Lung (tissue), 12 donors: ENCODE measurements around the gene NXN. TPM values are rescaled to one million over a fixed set of nuclear protein-coding genes. Genes with fewer than 3 reads are reported as not detected.

Source experiments
- ATAC-seq: fragments of 200-7000 bp; cut with Tn5 transposase; one replicate; pipeline ENCODE4 v1.9.1; 2020; ENCODE audit warnings: moderate number of reproducible peaks; ENCODE audit not compliant: insufficient read depth, low FRiP score
- DNase-seq, 3 donors: peaks; one replicate each; pipeline ENCODE4 v3.0.0-alpha.2; 2013 to 2017
- H3K27ac ChIP-seq, 2 donors: one replicate each; pipeline ENCODE4 v1.5.1; 2013; ENCODE audit warnings: mild to moderate bottlenecking in 2 of 2, moderate library complexity in 2 of 2, control low read depth in 1 of 2, inconsistent platforms in 1 of 2, low read depth in 1 of 2, low read length in 1 of 2
- H3K27me3 ChIP-seq, 3 donors: one replicate each; pipeline ENCODE4 v1.5.1; 2013; ENCODE audit warnings: low read length in 2 of 3; ENCODE audit not compliant: control insufficient read depth in 3 of 3, insufficient read depth in 3 of 3
- H3K36me3 ChIP-seq, 4 donors: one replicate each; pipeline ENCODE4 v1.5.1; 2013; ENCODE audit warnings: low read length in 4 of 4, mild to moderate bottlenecking in 1 of 4, moderate library complexity in 1 of 4; ENCODE audit not compliant: control insufficient read depth in 4 of 4, insufficient read depth in 4 of 4
- H3K4me1 ChIP-seq, 5 donors: one replicate each; pipeline ENCODE4 v1.5.1; 2013; ENCODE audit warnings: low read length in 5 of 5, mild to moderate bottlenecking in 2 of 5, moderate library complexity in 1 of 5; ENCODE audit not compliant: control insufficient read depth in 5 of 5, insufficient read depth in 5 of 5
- H3K4me3 ChIP-seq: one replicate; pipeline ENCODE4 v1.5.1; 2013; ENCODE audit warnings: mild to moderate bottlenecking, control low read depth, moderate library complexity
- H3K9ac ChIP-seq, 2 donors: one replicate each; pipeline ENCODE4 v1.5.1; 2013; ENCODE audit warnings: low read length in 2 of 2, control low read depth in 1 of 2; ENCODE audit not compliant: insufficient read depth in 1 of 2
- H3K9me3 ChIP-seq, 4 donors: one replicate each; pipeline ENCODE4 v1.5.1; 2013; ENCODE audit warnings: low read length in 3 of 4, mild to moderate bottlenecking in 1 of 4, moderate library complexity in 1 of 4; ENCODE audit not compliant: control insufficient read depth in 4 of 4, insufficient read depth in 3 of 4
- CTCF ChIP-seq: IDR thresholded peaks from 2 replicates; pipeline ENCODE4 v1.5.1; 2012; ENCODE audit warnings: mild to moderate bottlenecking; ENCODE audit errors: control extremely low read depth, extremely low read depth
- WGBS, 2 donors: extraction: QIAGEN DNeasy Blood & Tissue Kit; methylation state at CpG; one replicate each; pipeline ENCODE4 v1.1.7; 2013; 5-methylcytosine and 5-hydroxymethylcytosine counted together
- polyA plus RNA-seq, 2 donors: library from polyadenylated mRNA; stranded (reverse); fragments of 200-250 nt; gene quantifications; one replicate each; pipeline ENCODE4 v1.2.1, GENCODE V29; 2013
- total RNA-seq, 2 donors: library from RNA; depleted of rRNA in 1 of 2; stranded (reverse); fragments of >200 nt in 1 of 2; gene quantifications; one replicate each; pipeline ENCODE4 v1.2.1, GENCODE V29; 2014 to 2021
- donor health status: control.
- donor health status: control.
- donor health status: Bipolar disorder and iron deficiency.
- donor health status: healthy.
- donor health status: DM: yes; HTN: yes; CAD: no.

NXN gene
- total and polyA plus RNA-seq, 4 donors, result 17.6 to 57.7 (median 39.9) TPM

GRCh38 chr17:851924-852323 lies 127.7 kb downstream of the NXN start:
- no peak for TF ChIP-seq CTCF
- peaks cover 0 to 2% (median 0%) of the 10 kb centered on the region in 4 donors for H3K36me3 ChIP-seq
- no peaks in the 10 kb centered on the region for H3K9me3 ChIP-seq
- H3K27me3 ChIP-seq, result no peaks in the 10 kb centered on the region
- no peak overlapping the region for H3K9ac ChIP-seq
- WGBS, 2 donors, result 81 to 86% methylated on average over 13 of the region's 13 CpGs
- ATAC-seq, result no peak
- H3K4me1 ChIP-seq, result peaks cover 0 to 29% (median 5%) of the 10 kb centered on the region in 5 donors
- H3K4me3 ChIP-seq, result no peak overlapping the region
- peak overlapping the region in 1 of 2 donors; percentile 49 for H3K27ac ChIP-seq
- DNase-seq, result no peak

GRCh38 chr17:850851-851763 lies 128.5 kb downstream of the NXN start:
- Histone ChIP-seq H3K9ac (peak overlapping the region in 1 of 2 donors; percentile 49), H3K27ac (peak overlapping the region; percentile 17 to 54)

GRCh38 chr17:850086-850850 lies 129.3 kb downstream of the NXN start:
- peaks cover 0 to 36% (median 9%) of the 10 kb centered on the region in 5 donors for H3K4me1 ChIP-seq
- H3K4me3 ChIP-seq, result no peak overlapping the region
- no peak for TF ChIP-seq CTCF
- no peak overlapping the region for H3K27ac ChIP-seq
- no peaks in the 10 kb centered on the region for H3K9me3 ChIP-seq
- no peaks in the 10 kb centered on the region for H3K27me3 ChIP-seq
- peaks cover 0 to 2% (median 0%) of the 10 kb centered on the region in 4 donors for H3K36me3 ChIP-seq
- H3K9ac ChIP-seq, result no peak overlapping the region
- 82 to 84% methylated on average over 25 of the region's 25 CpGs for WGBS, 2 donors
- ATAC-seq (no peak), DNase-seq (no peak)

More at GRCh38 chr17:850851-851763, 128.5 kb downstream of the NXN start:
- H3K9me3 ChIP-seq, result no peaks in the 10 kb centered on the region
- no peaks in the 10 kb centered on the region for H3K27me3 ChIP-seq
- WGBS, 2 donors, result 73 to 75% methylated on average over 30 of the region's 30 CpGs
- H3K36me3 ChIP-seq, result peaks cover 0 to 2% (median 0%) of the 10 kb centered on the region in 4 donors
- H3K4me1 ChIP-seq, result peaks cover 0 to 36% (median 9%) of the 10 kb centered on the region in 5 donors
- ATAC-seq, result no peak
- peak in 1 of 3 donors; percentile 42 for DNase-seq
- H3K4me3 ChIP-seq, result no peak overlapping the region
- TF ChIP-seq CTCF, result no peak
